Activated naive CD4-positive, alpha-beta T cell treated with anti-CD3 and anti-CD28 coated beads, Interleukin-2, amount 50 U/mL, for 72 hours (primary cell): ENCODE results near the gene SEC16A. TPM values are rescaled to one million over a fixed set of nuclear protein-coding genes. Genes with fewer than 3 reads are reported as not detected.

Experiments
- ATAC-seq, 2 donors: fragments of 150-1000 bp; cut with Tn5 transposase; 2 replicates each; pipeline ENCODE4 v1.10.0; 2021; ENCODE audit warnings: mild to moderate bottlenecking in 2 of 2, moderate library complexity in 2 of 2
- DNase-seq, 2 donors: peaks; one replicate each; pipeline ENCODE4 v3.0.0; 2021 to 2022; ENCODE audit warnings: low spot score in 2 of 2
- H3K27ac Mint-ChIP-seq, 2 donors: one replicate each; pipeline ENCODE4 v1.8.0; 2022; ENCODE audit warnings: mild to moderate bottlenecking in 2 of 2, mixed read lengths in 2 of 2
- H3K36me3 Mint-ChIP-seq, 2 donors: one replicate each; pipeline ENCODE4 v1.8.0; 2022; ENCODE audit warnings: mixed read lengths in 2 of 2
- H3K9me3 Mint-ChIP-seq, 2 donors: one replicate each; pipeline ENCODE4 v1.8.0; 2022; ENCODE audit warnings: mixed read lengths in 2 of 2
- total RNA-seq, 2 donors: library from RNA; stranded (reverse); gene quantifications; one replicate each; pipeline ENCODE4 v1.2.3, GENCODE V29; 2022

SEC16A gene
- total RNA-seq, 2 donors from 2014 or later, result 56.6 to 79.5 TPM

- H3K27ac Mint-ChIP-seq, result peak overlapping the region in 1 of 2 donors; percentile 72
- H3K36me3 Mint-ChIP-seq, result peaks cover 19 to 23% of the 10 kb centered on the region in 2 donors
Observed at GRCh38 chr9:136398286-136398685, 84.6 kb downstream of the SEC16A start.

GRCh38 chr9:136397643-136398042 lies 85.2 kb downstream of the SEC16A start:
- Mint-ChIP-seq H3K27ac (no peak overlapping the region), H3K36me3 (peaks cover 19 to 23% of the 10 kb centered on the region in 2 donors), H3K9me3 (no peaks in the 10 kb centered on the region)
- no peak for DNase-seq
- no peak for ATAC-seq

More at GRCh38 chr9:136398286-136398685, 84.6 kb downstream of the SEC16A start:
- no peak for DNase-seq
- ATAC-seq, result no peak
- no peaks in the 10 kb centered on the region for H3K9me3 Mint-ChIP-seq

GRCh38 chr9:136396219-136396515 lies 86.7 kb downstream of the SEC16A start:
- DNase-seq, result no peak
- Mint-ChIP-seq H3K9me3 (no peaks in the 10 kb centered on the region), H3K36me3 (peaks cover 16 to 26% of the 10 kb centered on the region in 2 donors), H3K27ac (no peak overlapping the region)
- ATAC-seq, result no peak

GRCh38 chr9:136395345-136396218 lies 87.3 kb downstream of the SEC16A start:
- H3K36me3 Mint-ChIP-seq, result peaks cover 17 to 28% of the 10 kb centered on the region in 2 donors
- DNase-seq (no peak), ATAC-seq (no peak)
- no peak overlapping the region for H3K27ac Mint-ChIP-seq
- H3K9me3 Mint-ChIP-seq, result no peaks in the 10 kb centered on the region

- DNase-seq (no peak), ATAC-seq (no peak)
- no peak overlapping the region for H3K27ac Mint-ChIP-seq
- H3K9me3 Mint-ChIP-seq, result no peaks in the 10 kb centered on the region
- peaks cover 19 to 29% of the 10 kb centered on the region in 2 donors for H3K36me3 Mint-ChIP-seq
Observed at GRCh38 chr9:136395020-136395340, 87.9 kb downstream of the SEC16A start.

GRCh38 chr9:136394312-136395019 lies 88.4 kb downstream of the SEC16A start:
- no peak overlapping the region for H3K27ac Mint-ChIP-seq
- no peaks in the 10 kb centered on the region for H3K9me3 Mint-ChIP-seq
- ATAC-seq (no peak), DNase-seq (no peak)
- peaks cover 23 to 34% of the 10 kb centered on the region in 2 donors for H3K36me3 Mint-ChIP-seq

- DNase-seq (no peak), ATAC-seq (no peak)
- peaks cover 23 to 26% of the 10 kb centered on the region in 2 donors for H3K36me3 Mint-ChIP-seq
- H3K9me3 Mint-ChIP-seq, result no peaks in the 10 kb centered on the region
- H3K27ac Mint-ChIP-seq, result no peak overlapping the region
Observed at GRCh38 chr9:136393531-136393930, 89.3 kb downstream of the SEC16A start.

GRCh38 chr9:136392538-136393449 lies 90.0 kb downstream of the SEC16A start:
- Mint-ChIP-seq H3K27ac (no peak overlapping the region), H3K36me3 (peaks cover 21 to 23% of the 10 kb centered on the region in 2 donors), H3K9me3 (no peaks in the 10 kb centered on the region)
- ATAC-seq (no peak), DNase-seq (no peak)

- Mint-ChIP-seq H3K9me3 (no peaks in the 10 kb centered on the region), H3K27ac (no peak overlapping the region), H3K36me3 (peaks cover 18 to 27% of the 10 kb centered on the region in 2 donors)
- no peak for ATAC-seq
- no peak for DNase-seq
Observed at GRCh38 chr9:136391737-136392537, 90.9 kb downstream of the SEC16A start.

Other genes starting within 250 kb of the SEC16A start
- 10 to 100 TPM; 24.1 to 26.2 TPM for gene QSOX2, start 237.2 kb downstream of the SEC16A start, total RNA-seq
- gene CCDC187, start 178.9 kb downstream of the SEC16A start, total RNA-seq, result under 1 TPM in 1 of 2 donors, not detected in 1; 0.02 TPM
- gene GPSM1, start 155.5 kb downstream of the SEC16A start, total RNA-seq, result 10 to 100 TPM in 1 of 2 donors, 1 to 10 TPM in 1; 8.5 to 12.3 TPM
- gene DNLZ, start 119.3 kb downstream of the SEC16A start, total RNA-seq, result 10 to 100 TPM; 10.6 to 15.6 TPM
- gene CARD9, start 109.4 kb downstream of the SEC16A start, total RNA-seq, result 1 to 10 TPM; 1.3 to 1.7 TPM
- 10 to 100 TPM; 12.5 to 16.7 TPM for gene SNAPC4, start 82.9 kb downstream of the SEC16A start, total RNA-seq
- 10 to 100 TPM; 52.2 to 75.4 TPM for gene ENTR1, start 72.4 kb downstream of the SEC16A start, total RNA-seq
- 100 to 1,000 TPM in 1 of 2 donors, 10 to 100 TPM in 1; 94.1 to 110 TPM for gene PMPCA, start 72.4 kb downstream of the SEC16A start, total RNA-seq
- gene INPP5E, start 43.2 kb downstream of the SEC16A start, total RNA-seq, result 10 to 100 TPM; 14.4 to 16.0 TPM
- 10 to 100 TPM; 76.4 to 85.5 TPM for gene NOTCH1, start 63.0 kb upstream of the SEC16A start, total RNA-seq
- gene EGFL7, start 179.9 kb upstream of the SEC16A start, total RNA-seq, result 1 to 10 TPM in 1 of 2 donors, under 1 TPM in 1; 0.61 to 1.6 TPM
- gene AGPAT2, start 204.4 kb upstream of the SEC16A start, total RNA-seq, result 10 to 100 TPM in 1 of 2 donors, 1 to 10 TPM in 1; 7.4 to 18.9 TPM
- gene DIPK1B, start 229.5 kb upstream of the SEC16A start, total RNA-seq, result under 1 TPM in 1 of 2 donors, not detected in 1; 0.37 TPM